ENCODE data around the gene AGER.
"Not testable (repeated sequence)": the region's sequence is repeated elsewhere in the genome, so short reads cannot be mapped to it uniquely, and the experiment has no call there.

AGER gene

GRCh38 chr6:32146687-32147086 lies 37.4 kb downstream of the AGER start:
- no peak for DNase-seq

DNA sequence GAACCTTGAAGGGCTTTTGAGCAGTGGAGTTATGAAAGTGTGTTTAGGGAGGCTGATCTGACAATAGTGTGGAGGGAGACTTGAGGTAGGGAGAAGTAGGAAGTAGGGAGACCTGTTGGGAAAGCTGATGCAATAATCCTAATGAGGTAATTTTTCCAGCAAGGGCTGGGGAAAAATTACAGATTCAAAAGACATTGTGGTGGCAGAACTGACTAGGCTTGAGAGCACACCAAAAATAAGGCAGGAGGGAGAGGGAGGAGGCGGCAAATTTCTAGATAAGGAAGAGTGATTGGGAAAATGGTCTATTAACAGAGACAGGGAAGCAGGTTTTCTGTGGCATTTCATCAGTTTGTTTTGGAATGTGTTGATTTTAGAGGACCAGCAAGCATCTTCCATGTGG lies 37.8 kb downstream of the AGER start:
- DNase-seq: no peak

GRCh38 chr6:32144238-32144637 lies 39.8 kb downstream of the AGER start:
- DNase-seq: not testable (repeated sequence)

- DNase-seq: no peak
Measured at GRCh38 chr6:32140420-32141046, 43.5 kb downstream of the AGER start.

DNA sequence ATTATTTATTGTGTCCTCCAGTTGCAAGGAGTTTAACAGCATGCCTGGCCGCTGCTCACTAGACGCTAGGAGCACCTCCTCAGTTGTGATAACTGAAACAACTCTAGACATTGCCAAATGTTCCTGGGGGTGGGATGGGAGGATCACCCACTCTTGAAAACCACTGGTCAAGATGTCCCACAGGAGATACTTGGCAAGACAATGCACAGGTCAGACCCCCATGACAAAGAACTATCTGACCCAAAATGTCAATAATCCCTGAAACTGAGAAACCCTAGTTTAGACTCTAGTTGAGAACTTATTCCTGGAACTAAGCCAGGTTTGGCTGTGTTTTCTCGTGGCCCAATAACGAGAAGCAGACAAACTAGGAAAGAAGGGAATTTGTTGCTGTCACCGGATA lies 44.5 kb downstream of the AGER start:
- no peak for DNase-seq

DNA sequence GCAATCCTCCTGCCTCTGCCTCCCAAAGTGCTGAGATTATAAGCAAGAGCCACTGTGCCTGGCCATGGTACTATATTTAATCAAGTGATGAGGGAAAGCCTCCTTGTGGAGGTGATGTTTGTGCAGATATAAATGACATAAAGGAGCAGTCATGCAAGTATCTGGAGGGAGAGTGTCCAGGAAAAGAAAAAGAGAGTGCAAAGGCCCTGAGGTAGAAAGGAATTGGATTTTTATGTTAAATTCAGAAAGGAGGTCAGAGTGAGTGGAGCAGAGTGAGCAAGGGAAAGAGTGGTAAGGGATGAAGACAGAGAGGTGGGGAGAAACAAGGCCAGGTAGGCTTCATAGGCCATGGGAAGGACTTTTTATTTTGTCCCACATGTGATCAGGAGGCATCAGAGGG lies 46.6 kb downstream of the AGER start:
- no peak for DNase-seq

GRCh38 chr6:32133786-32134185 lies 50.3 kb downstream of the AGER start:
- DNase-seq: no peak

- no peak for DNase-seq
Measured at GRCh38 chr6:32132110-32132509, 51.9 kb downstream of the AGER start.

DNA sequence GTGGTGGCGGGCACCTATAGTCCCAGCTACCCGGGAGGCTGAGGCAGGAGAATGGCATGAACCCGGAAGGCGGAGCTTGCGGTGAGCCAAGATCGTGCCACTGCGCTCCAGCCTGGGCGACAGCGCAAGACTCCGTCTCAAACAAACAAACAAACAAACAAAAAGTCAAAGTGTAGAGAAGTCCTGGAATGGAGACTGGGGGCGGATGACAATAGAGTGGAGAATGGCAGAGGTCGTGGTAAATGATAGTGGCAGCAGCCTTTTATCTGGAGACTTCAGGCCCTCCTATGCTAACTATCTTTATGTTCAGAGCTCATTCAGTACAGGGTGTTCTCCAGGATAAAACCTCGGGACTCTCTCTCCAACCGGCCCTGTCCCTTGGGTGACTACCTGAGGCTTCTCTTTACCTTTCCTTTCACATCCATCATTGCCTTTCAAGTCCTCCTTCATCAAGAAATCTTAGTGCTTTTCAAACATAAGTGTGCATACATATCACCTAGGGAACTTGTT lies 52.6 kb downstream of the AGER start:
- DNase-seq: no peak

Data from NCI-H1092 (cell line).